Measurements from ENCODE around the gene MAN2B2.

The MAN2B2 gene

DNA sequence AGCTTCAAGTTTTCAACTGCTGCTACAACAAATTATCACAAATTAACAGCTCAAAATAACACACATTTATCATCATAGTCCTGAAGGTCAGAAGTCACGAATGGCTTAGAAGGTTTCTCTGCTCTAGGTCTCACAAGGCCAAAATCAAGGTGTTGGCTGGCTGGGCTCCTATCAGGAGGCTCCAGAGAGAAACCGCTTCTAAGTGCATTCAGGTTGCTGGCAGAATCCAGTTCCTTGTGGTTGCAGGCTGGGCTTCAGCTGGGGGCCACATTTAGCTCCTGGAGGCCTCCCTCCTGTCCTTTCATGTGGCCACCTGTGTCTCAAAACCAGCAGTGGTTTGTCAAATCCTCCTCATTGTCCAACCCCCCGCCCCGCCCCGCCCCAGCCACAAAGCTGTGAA is 80.9 kb downstream of the MAN2B2 start:
- DNase-seq (ENCODE audit: insufficient read length) = no peak
- no peak for FAIRE-seq
- TF ChIP-seq TAF1 (IDR thresholded peaks at IDR 0.05; ENCODE audit: borderline replicate concordance, low read depth, low read length) = no peak
- no peak for TF ChIP-seq POLR2A (IDR thresholded peaks at IDR 0.05; ENCODE audit: low read depth, low read length)
- TF ChIP-seq POLR2AphosphoS5 (IDR thresholded peaks at IDR 0.05; ENCODE audit: low read depth, low read length) = no peak

DNA sequence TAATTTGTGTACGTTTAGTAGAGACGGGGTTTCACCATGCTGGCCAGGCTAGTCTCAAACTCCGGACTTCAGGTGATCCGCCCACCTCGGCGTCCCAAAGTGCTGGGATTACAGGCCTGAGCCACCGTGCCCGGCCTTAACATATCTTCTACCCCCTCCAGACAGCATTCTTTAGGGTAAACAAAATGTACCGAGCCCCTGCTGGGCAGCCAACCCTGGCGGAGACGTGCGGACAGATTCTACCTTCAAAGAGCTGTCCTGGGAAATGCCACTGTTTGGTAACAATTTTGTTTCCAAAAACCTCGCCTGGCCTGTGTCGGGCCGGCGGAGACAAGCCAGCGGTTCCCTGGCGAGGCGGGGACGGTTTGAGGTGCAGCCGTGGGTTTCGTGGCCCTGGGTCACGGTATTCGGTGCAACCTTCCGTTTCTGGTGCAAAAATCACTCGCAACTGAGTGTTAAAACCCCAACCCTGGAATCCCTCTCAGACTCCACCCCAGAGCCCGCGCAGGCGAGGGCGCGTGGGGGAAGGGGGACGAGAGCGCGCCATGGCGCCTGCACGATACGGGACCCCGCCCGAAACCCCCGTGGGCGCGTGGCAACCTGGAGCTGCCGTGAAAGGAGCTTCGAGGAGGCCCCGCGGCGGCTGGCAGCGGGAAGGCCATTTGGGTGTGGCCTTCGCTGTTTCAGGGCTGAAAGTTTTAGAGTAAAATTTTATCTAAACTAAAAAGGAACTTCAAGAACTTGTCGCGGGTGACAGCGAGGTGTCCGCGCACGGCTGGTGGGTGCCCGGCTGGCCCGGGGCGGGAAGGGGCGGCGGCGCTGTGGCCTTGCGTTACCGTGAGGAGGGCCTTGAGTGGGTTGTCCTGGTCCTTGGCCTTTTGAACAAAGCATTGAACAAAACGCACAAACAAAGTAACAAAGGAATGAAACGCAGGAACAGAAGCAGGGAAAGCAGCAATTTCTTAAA is 82.5 kb downstream of the MAN2B2 start:
- FAIRE-seq (no peak), DNase-seq (ENCODE audit: insufficient read length) (no peak)
- no peak for TF ChIP-seq POLR2A (IDR thresholded peaks at IDR 0.05; ENCODE audit: low read depth, low read length)
- no peak for TF ChIP-seq POLR2AphosphoS5 (IDR thresholded peaks at IDR 0.05; ENCODE audit: low read depth, low read length)
- TF ChIP-seq TAF1 (IDR thresholded peaks at IDR 0.05; ENCODE audit: borderline replicate concordance, low read depth, low read length) = no peak

DNA sequence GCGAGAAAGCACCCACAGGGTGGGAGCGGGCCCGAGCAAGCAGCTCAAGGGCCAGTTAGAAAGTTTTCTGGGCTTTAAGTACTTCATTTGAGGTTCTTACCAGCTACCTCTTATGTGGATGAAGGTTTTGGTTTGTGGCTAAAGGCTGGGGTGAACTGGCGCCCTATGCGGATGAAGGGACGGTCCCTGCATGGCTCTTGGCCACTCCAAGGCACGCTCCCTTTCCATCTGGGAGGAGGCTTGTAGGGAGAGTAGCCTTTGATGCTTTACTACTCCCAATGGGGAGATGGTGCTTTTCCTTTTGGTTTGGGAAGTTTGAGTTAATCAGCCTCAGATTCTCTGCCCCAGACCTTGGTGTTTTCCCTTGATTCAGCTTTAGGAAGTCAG is 83.2 kb downstream of the MAN2B2 start:
- TF ChIP-seq TAF1 (IDR thresholded peaks at IDR 0.05; ENCODE audit: borderline replicate concordance, low read depth, low read length) (no peak), POLR2AphosphoS5 (IDR thresholded peaks at IDR 0.05; ENCODE audit: low read depth, low read length) (no peak), POLR2A (IDR thresholded peaks at IDR 0.05; ENCODE audit: low read depth, low read length) (no peak)
- no peak for DNase-seq (ENCODE audit: insufficient read length)
- FAIRE-seq = no peak

DNA sequence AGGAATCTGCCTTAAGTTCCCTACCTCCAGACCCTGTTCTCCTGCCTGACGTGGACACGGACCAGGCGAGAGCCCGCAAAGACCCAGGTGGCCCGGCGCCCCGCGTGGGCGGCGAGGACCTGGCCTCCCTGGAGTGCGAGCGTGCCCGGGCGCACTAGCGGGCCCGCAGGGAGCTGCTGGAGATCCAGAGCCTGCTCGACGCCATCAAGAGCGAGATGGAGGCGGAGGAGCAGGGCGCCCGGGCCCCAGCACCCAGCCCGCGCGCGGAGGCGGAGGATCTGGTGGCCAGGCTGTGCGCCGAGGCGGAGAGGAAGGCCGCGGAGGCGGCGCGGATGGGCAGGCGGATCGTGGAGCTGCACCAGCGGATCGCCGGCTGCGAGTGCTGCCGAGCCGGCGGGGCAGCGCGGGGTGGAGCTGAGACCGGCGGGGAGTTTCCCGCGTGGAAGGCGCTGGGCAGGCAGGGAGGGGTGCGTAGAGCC is 83.6 kb downstream of the MAN2B2 start:
- DNase-seq (ENCODE audit: insufficient read length) (no peak), FAIRE-seq (peak; percentile 64)
- TF ChIP-seq POLR2A (IDR thresholded peaks at IDR 0.05; ENCODE audit: low read depth, low read length) (no peak), TAF1 (IDR thresholded peaks at IDR 0.05; ENCODE audit: borderline replicate concordance, low read depth, low read length) (no peak), POLR2AphosphoS5 (IDR thresholded peaks at IDR 0.05; ENCODE audit: low read depth, low read length) (no peak)

DNA sequence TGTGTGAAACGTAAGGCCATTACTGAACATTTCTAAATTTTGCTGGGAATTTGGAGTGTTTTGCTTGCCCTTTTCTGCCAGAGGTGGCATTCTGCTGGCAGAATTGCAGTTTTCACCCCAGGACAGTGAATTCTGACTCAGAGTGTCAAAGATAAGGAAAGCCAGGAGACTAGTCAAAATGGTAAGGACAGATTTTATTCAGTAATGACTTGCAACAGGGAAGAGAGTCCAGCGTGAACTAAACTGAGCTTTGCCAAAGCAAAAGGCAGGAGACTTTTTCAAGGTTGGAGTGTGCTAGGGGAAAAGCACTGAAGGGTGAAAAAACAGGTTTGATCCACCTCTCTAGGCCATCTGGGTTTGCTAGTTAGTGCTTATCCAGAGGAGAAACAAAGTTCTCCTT is 84.9 kb downstream of the MAN2B2 start:
- no peak for TF ChIP-seq POLR2A (IDR thresholded peaks at IDR 0.05; ENCODE audit: low read depth, low read length)
- no peak for TF ChIP-seq TAF1 (IDR thresholded peaks at IDR 0.05; ENCODE audit: borderline replicate concordance, low read depth, low read length)
- TF ChIP-seq POLR2AphosphoS5 (IDR thresholded peaks at IDR 0.05; ENCODE audit: low read depth, low read length) = no peak
- FAIRE-seq = no peak

DNA sequence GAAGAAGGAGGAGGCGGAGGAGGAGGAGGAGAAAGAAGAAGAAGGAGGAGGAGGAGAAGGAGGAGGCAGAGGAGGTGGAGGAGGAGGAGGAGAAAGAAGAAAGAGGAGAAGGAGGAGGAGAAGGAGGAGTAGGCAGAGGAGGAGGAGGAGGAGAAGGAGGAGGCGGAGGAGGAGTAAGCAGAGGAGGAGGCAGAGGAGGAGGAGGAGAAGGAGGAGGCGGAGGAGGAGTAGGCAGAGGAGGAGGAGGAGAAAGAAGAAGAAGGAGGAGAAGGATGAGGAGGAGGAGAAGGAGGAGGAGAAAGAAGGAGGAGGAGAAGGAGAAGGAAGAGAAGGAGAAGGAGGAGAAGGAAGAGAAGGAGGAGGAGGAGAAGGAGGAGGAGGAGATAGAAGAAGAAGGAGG is 85.4 kb downstream of the MAN2B2 start:
- FAIRE-seq (no peak), DNase-seq (ENCODE audit: insufficient read length) (no peak)
- TF ChIP-seq POLR2A (IDR thresholded peaks at IDR 0.05; ENCODE audit: low read depth, low read length) (no peak), POLR2AphosphoS5 (IDR thresholded peaks at IDR 0.05; ENCODE audit: low read depth, low read length) (no peak), TAF1 (IDR thresholded peaks at IDR 0.05; ENCODE audit: borderline replicate concordance, low read depth, low read length) (no peak)

More for the DNA sequence above, 84.9 kb downstream of the MAN2B2 start:
- no peak for DNase-seq (ENCODE audit: insufficient read length)

DNA sequence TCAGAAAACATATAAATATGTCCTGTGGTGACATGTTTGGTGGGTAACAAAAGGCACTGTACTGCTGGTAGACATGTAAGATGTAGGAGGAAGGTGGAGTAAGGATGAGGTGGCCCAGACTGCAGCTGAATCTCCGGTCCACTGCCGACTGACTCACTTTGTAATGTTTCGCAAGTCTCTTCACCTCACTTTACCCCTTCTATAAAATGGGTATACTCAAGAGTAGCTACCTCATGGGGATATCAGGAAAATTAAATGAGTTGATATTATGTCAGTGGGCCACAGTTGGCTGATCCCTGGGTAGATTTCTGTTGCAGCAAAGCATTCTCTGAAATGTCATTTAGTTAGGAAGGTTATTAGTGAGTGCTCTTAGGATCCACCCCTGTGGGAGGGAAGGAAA is 87.6 kb downstream of the MAN2B2 start:
- no peak for DNase-seq (ENCODE audit: insufficient read length)
- no peak for TF ChIP-seq TAF1 (IDR thresholded peaks at IDR 0.05; ENCODE audit: borderline replicate concordance, low read depth, low read length)
- TF ChIP-seq POLR2AphosphoS5 (IDR thresholded peaks at IDR 0.05; ENCODE audit: low read depth, low read length) = no peak
- no peak for TF ChIP-seq POLR2A (IDR thresholded peaks at IDR 0.05; ENCODE audit: low read depth, low read length)
- FAIRE-seq = no peak

DNA sequence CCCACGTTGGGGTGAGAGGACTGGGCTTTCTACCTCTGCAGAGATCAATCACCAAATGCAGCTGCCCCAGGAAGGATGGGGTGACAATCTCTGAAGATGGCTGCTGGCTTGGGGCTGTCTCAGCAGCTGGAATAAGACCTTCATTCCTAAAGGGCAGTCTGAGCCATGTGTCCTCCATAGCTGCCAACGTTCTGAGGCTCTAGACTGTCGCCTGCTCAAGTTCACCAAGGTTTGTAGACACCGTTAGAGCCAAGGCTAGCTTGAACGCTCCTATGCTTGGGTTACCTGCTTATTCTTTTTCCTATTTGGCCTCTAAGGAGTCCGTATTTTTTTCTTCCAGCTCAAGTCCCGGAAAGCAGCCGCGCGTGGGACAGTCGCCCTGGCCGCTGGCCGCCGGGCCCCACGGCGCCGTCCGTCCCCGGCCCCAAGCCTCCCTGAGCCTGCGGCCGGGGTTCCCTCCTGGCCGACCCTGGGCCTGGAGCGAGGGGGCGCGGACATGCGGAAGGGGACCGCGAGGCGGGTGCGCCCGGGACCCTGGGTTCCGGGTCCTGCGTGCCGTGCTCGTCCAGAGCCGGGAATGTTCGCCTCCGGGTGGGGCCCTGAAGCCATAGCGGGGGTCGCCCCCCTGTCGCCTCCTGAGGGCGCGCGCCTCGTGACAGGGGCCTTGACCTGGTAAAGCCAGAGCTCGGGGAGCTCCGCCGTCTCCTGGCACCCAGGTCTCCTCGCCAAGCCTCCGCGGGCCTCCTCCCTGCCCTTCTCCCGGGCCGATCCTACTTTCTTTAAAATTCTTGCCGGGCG is 88.8 kb downstream of the MAN2B2 start:
- no peak for TF ChIP-seq TAF1 (IDR thresholded peaks at IDR 0.05; ENCODE audit: borderline replicate concordance, low read depth, low read length)
- no peak for TF ChIP-seq POLR2AphosphoS5 (IDR thresholded peaks at IDR 0.05; ENCODE audit: low read depth, low read length)
- TF ChIP-seq POLR2A (IDR thresholded peaks at IDR 0.05; ENCODE audit: low read depth, low read length) = no peak
- FAIRE-seq (no peak), DNase-seq (ENCODE audit: insufficient read length) (no peak)

DNA sequence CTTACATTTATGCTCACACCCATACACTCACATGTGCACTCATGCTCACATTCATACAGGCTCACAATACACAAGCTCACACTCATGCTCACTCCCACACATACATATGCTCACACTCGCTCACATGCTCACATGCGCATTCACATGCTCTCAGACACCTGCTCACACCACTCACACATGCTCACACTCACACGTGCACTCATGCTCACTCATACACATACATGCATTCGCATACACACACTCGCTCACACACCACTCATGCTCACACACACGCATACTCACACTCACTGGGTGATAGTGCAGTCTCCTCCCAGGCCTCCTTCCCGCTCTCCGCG is 90.3 kb downstream of the MAN2B2 start:
- FAIRE-seq (no peak), DNase-seq (ENCODE audit: insufficient read length) (no peak)
- TF ChIP-seq POLR2AphosphoS5 (IDR thresholded peaks at IDR 0.05; ENCODE audit: low read depth, low read length) = no peak
- no peak for TF ChIP-seq TAF1 (IDR thresholded peaks at IDR 0.05; ENCODE audit: borderline replicate concordance, low read depth, low read length)
- TF ChIP-seq POLR2A (IDR thresholded peaks at IDR 0.05; ENCODE audit: low read depth, low read length) = no peak

DNA sequence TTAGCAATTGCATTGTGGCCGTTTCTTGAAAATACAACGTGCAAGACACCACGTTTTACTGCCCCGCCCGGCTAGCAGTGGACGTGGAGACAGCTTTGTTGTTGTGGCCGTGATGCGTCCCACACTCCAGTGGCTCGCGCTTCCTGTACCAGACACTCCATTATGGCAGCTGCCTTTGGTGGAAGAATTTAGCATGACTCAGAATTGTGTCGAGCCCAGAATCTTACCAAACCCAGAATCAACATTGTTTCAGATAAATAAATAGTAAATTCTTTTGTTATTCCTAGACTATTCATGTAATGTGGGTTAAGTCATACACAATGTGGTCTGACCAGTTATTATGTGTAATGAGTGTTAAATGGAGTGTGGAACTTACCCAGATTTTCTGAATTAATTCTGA is 93.4 kb downstream of the MAN2B2 start:
- TF ChIP-seq POLR2A (IDR thresholded peaks at IDR 0.05; ENCODE audit: low read depth, low read length) (no peak), POLR2AphosphoS5 (IDR thresholded peaks at IDR 0.05; ENCODE audit: low read depth, low read length) (no peak), TAF1 (IDR thresholded peaks at IDR 0.05; ENCODE audit: borderline replicate concordance, low read depth, low read length) (no peak)
- FAIRE-seq = no peak
- no peak for DNase-seq (ENCODE audit: insufficient read length)

DNA sequence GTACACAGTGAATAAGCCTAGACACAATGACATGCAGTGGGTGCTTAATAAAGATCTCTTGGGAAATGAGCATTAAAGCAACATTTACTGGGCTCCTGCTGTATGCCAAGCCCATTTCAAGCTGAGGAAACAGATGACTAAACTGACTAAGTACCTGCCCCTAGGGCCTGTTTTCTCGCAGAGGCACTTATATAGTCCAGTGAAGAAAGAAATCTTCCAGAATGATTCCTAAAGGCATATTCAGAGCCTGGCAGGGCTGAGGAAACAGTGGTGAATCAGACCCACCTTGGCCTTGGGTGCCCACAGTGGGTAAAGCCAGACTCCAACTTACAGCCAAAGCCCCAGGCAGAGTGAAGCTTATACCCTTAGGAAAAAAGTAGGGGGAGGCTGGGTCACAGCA is 96.7 kb downstream of the MAN2B2 start:
- FAIRE-seq (no peak), DNase-seq (ENCODE audit: insufficient read length) (no peak)
- TF ChIP-seq POLR2A (IDR thresholded peaks at IDR 0.05; ENCODE audit: low read depth, low read length) = no peak
- TF ChIP-seq POLR2AphosphoS5 (IDR thresholded peaks at IDR 0.05; ENCODE audit: low read depth, low read length) = no peak
- no peak for TF ChIP-seq TAF1 (IDR thresholded peaks at IDR 0.05; ENCODE audit: borderline replicate concordance, low read depth, low read length)
